ENCODE measurements around the gene WWOX.

GRCh38 chr16:78098595-78099270 is 721 bp upstream of the WWOX start:
- TF ChIP-seq EZH2 (IDR thresholded peaks at IDR 0.05; ENCODE audit: low read depth, low read length, severe bottlenecking) (no peak), CTCF (IDR thresholded peaks at IDR 0.05; ENCODE audit: control extremely low read depth in 1 of 3, insufficient read depth in 1 of 3, low read depth in 1 of 3, low read length in 3 of 3) (no peak), FOSL1 (IDR thresholded peaks at IDR 0.05; ENCODE audit: insufficient read depth, low read depth, low read length) (no peak), TEAD4 (IDR thresholded peaks at IDR 0.05; ENCODE audit: low read depth, low read length) (no peak), POLR2A (IDR thresholded peaks at IDR 0.05; ENCODE audit: control extremely low read depth in 1 of 2, low read depth in 2 of 2, low read length in 2 of 2) (no peak), CHD2 (IDR thresholded peaks at IDR 0.05; ENCODE audit: low read length) (no peak), RNF2 (IDR thresholded peaks at IDR 0.05; ENCODE audit: borderline replicate concordance, low read depth, low read length, missing control alignments, poor library complexity, severe bottlenecking) (no peak), HDAC6 (IDR thresholded peaks at IDR 0.05; ENCODE audit: low read depth, low read length) (no peak), EP300 (IDR thresholded peaks at IDR 0.05; ENCODE audit: borderline replicate concordance in 1 of 2, low read depth in 2 of 2, low read length in 2 of 2) (no peak), CHD7 (IDR thresholded peaks at IDR 0.05; ENCODE audit: insufficient replicate concordance, low read length) (no peak)

All from H1 (cell line).